PC-9 (cell line): ENCODE measurements around the gene CCDC15.

Experiments
- EZH2 ChIP-seq: fragments of 200-600 bp; sonication (generic); IDR thresholded peaks from 2 replicates; pipeline ENCODE4 v1.8.0; 2017; ENCODE audit warnings: antibody characterized with exemption, low read depth
- TF ChIP-seq, protein P1 (sequence below): fragments of 200-600 bp; sonication (generic); conservative IDR thresholded peaks from 2 replicates; pipeline ENCODE4 v1.6.1; 2017; ENCODE audit warnings: mixed run types, antibody characterized with exemption, mild to moderate bottlenecking, moderate library complexity

DNA sequence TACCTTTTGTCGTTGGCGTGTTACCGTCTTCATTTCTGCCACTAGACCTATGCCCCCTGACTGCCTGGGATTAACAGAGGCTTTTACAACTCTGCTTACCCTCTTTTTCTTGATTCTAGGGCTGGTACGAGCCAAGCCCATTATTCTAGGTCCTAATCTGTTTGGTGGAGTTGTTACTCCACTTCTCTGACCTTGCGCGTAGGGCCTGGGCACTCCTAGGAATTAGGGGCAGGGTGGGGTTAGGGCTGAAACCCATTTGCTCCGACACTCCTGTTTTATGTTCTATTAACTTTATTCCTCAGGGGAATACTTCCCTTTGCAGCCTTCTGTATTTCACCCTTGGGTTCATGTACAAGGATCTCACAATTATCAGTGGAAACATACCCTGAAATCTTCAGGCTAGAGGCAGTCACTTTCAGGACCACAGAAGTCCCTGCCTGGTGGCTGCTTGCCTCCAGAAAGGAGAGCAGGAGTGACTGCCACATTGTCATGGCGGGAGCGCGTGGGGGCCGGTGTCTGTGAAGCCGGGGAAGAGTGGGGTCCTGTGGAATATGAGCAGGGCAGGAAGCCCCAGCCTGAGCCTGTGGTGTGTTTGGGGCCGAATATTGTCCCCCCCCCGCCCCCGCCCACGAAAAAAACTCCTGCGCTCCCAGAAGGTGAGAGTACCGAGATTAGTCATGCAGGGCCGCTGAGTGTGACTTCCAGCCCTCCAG, 108.4 kb downstream of the CCDC15 start:
- TF ChIP-seq, protein P1, sequence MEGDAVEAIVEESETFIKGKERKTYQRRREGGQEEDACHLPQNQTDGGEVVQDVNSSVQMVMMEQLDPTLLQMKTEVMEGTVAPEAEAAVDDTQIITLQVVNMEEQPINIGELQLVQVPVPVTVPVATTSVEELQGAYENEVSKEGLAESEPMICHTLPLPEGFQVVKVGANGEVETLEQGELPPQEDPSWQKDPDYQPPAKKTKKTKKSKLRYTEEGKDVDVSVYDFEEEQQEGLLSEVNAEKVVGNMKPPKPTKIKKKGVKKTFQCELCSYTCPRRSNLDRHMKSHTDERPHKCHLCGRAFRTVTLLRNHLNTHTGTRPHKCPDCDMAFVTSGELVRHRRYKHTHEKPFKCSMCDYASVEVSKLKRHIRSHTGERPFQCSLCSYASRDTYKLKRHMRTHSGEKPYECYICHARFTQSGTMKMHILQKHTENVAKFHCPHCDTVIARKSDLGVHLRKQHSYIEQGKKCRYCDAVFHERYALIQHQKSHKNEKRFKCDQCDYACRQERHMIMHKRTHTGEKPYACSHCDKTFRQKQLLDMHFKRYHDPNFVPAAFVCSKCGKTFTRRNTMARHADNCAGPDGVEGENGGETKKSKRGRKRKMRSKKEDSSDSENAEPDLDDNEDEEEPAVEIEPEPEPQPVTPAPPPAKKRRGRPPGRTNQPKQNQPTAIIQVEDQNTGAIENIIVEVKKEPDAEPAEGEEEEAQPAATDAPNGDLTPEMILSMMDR: no peak
- no peak for TF ChIP-seq EZH2
